NCI-H446 treated with DMSO at 0.1 percent for 48 hours (cell line): ENCODE results near the gene NSD2.
"Not testable (repeated sequence)": the region's sequence is repeated elsewhere in the genome, so short reads cannot be mapped to it uniquely, and the experiment has no call there.

ENCODE experiments used
- DNase-seq: peaks from one replicate; lab custom pipeline; 2025; lab: John Stamatoyannopoulos, UW

The NSD2 gene

DNA sequence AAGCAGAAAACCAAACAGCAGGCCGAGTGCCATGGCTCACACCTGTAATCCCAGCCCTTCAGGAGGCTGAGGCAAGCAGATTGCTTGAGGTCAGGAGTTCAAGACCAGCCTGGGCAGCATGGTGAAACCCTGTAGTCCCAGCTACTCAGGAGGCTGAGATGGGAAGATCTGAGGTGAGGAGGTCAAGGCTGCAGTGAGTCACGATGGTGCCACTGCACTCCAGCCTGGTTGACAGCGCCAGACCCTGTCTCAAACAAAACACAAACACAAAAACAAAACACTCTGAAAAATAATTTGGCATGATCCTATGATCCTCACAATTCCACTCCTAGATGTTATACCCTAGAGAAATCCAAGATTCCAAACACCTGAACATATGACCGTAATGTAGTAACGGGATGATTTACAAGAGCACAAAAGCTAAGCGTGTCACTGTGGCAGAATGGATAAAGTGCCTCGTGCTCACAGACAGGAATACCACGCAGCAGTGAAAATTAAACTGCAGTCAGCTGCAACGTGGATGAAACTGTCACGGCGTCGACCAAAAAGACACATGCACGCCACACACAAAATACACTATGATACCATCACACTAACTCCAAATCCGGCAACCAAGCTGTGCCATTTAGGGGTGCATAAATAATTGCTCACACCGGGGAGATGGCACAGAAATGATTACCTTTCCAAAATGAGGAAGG is 135.9 kb downstream of the NSD2 start:
- DNase-seq = no peak

DNA sequence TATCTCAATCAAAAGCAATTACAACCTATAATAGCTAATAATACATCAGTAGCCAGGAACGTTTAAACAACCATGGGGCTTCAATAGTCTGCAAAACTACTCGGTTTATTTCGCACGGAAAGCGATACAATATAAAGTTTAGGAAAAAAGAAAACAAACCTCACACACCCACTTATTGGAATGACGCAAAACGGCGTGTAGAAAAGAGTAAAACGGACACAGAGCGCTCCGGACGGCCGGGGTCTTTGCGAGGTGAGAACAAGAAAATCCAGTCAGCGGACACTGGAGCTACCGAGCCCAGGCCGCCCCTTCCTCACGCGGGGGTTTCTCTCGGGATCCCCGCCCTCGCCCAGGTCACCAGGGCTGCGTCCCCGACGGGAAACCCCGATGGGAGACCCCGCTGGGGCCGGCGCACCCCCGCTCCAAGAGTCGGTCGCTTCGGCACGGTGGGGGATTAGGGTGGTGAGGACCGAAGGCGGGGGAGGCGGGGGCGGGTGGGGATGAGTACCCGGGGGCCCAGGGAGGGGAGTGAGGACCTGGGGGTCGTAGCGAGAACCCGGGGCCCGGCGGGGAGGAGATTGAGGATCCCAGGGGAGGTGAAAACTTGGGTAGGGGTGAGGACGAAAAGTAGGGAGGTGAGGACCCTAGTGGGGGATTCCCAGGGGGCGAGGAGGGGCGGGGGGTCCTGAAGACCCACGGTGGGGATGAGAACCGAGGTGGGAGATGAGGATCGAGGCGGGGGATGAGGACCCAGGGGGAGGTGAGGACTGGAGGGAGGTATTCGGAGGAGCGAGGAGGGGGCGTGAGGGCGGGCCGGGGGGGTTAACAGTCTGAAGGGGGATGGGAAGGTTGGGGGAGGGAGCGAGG is 136.8 kb downstream of the NSD2 start:
- no peak for DNase-seq

DNA sequence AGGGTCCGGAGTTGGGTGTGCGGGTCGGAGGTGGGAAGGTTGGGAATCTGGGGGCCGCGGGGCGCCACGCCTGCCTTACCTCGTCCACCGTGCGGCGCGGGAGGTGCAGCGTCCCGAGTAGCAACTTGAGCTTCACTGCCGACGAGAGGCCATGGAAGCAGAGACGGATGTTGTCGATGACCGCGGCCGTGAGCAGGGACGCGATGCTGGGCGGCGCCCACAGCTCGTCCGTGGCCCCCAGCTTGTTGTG is 137.4 kb downstream of the NSD2 start:
- no peak for DNase-seq

DNA sequence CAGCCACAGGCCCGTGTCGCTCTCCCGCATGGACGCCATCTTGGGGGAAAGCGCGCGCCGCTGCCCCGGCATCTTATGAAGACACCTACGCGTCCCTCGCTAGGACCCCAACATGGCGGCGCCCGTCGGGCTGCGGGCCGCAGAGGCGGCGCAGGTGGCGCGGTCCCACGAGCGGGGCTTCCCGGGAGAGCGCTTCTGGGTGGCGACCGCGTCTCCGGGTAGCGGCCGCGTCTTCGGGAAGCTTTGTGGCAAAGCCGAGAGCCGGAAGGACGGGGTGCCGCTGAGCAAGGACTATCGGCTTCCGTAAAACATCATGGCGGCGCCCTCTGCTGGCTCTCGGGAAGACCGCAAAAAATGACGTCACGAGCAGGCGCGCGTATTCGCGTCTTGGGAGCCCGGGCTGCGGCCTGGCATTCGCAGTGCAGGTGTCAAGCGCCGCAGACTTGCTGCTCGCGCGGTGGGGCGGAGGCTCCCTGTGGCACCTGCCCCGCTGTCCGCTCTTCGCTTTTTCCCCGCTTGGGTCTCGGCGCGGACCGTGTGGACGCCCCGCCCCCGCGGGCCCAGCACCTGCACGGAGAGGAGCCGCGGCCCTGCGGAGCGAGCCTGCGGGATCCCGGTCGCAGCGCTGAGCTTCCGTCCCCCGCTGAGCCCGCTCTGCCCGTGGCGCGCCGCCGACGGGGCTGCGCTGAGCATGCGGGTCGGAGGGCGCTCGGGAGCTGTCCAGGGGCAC is 137.9 kb downstream of the NSD2 start, which contains the start of gene NELFA:
Gene NELFA (minus strand): TSS at position 54 of the 730 bp plus-strand sequence. CDS start 15 bp downstream, at position 39.
- DNase-seq = peak; percentile 73

DNA sequence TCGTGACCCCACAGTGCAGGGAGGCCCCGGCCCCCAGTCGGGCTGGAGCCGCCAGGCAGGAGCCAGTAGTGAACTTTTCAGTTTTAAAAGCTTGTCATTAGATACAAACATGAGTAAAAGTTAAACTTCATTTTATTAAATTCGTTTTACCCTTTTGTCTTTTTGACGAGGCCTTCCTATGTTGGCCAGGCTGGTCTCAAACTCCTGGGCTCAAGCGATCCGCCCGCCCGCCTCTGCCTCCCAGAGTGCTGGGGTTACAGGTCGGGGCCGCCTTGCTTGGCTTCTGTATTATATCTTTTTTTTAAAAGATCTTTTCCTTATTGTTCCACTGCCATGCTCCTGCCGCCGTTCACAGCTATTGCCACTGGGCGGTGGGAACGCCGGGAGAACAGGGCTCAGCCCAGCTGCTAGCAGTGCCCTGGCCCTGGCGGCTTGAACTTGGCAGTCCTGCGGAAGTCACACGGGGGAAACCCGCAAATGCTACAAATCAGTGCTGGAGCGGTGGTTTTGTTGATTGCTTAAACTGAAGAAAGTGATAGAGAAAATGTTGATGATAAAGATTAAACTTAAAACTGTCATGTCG is 138.5 kb downstream of the NSD2 start:
- DNase-seq = peak; percentile 13

DNA sequence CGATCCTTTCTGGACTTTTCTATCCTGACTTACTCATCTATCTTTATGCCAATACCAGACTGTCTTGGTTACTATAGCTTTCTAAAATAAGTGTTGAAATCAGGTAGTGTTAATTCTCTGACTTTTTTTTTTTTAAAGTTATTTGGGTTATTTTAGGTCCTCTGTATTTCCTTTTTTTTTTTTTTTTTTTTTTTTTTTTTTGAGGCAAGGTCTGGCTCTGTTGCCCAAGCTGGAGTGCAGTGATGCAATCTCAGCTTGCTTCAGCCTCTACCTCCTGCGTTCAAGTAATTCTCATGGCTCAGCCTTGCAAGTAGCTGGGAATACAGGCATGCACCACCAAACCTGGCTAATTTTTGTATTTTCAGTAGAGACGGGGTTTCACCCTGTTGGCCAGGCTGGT is 140.4 kb downstream of the NSD2 start:
- no peak for DNase-seq

DNA sequence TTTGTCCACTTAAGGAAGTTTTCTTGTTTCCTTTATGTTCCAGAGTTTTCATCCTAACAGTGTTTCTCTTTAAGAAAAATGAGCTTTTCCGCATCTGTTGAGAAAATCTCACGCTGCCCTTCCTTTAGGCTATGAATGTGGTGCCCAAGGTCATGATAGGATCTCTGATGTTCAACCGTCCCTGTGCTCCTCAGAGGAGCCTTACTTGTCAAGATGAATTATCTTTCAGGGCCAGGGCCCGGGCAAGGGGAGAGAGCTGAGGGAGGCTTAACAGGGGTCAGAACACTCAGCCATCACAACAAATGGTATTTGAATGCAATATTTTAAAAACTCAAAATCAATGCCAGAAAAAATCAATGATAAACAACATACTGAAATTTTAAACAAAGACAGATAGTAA is 143.8 kb downstream of the NSD2 start:
- DNase-seq = no peak

DNA sequence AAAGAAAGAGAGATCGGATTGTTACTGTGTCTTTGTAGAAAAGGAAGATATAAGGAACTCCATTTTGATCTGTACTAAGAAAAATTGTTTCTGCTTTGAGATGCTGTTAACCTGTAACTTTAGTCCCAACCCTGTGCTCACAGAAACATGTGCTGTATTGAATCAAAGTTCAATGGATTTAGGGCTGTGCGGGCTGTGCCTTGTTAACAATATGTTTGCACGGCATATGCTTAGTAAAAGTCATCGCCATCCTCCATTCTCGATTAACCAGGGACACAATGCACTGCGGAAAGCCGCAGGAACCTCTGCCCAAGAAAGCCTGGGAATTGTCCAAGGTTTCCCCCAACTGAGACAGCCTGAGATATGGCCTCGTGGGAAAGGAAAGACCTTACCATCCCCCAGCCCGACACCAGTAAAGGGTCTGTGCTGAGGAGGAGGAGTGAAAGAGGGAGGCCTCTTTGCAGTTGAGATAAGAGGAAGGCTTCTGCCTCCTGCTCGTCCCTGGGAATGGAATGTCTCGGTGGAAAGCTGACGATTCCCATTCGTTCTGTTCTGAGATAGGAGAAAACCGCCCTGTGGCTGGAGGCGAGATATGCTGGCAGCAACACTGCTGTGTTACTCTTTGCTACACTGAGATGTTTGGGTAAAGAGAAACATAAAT is 150.3 kb downstream of the NSD2 start:
- DNase-seq = not testable (repeated sequence)

DNA sequence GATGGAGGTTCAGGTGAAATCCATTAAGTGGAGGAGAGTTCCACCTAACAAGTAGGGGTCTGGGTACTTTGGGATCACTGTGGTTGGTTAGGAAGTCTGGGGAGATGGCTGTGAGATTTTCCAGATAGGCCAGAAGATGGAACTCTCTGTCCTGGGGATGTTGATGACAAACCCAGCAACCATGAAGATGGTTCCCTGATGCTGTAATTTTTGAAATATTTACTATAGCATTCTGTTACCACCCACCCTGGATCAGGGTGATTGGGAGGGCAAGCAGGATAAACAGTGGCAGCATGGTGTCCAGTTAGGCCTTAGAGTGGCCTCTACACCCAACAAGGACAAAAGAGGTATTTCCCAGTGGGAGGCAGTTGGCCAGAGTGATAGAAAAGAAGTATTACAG is 153.5 kb downstream of the NSD2 start:
- no peak for DNase-seq

DNA sequence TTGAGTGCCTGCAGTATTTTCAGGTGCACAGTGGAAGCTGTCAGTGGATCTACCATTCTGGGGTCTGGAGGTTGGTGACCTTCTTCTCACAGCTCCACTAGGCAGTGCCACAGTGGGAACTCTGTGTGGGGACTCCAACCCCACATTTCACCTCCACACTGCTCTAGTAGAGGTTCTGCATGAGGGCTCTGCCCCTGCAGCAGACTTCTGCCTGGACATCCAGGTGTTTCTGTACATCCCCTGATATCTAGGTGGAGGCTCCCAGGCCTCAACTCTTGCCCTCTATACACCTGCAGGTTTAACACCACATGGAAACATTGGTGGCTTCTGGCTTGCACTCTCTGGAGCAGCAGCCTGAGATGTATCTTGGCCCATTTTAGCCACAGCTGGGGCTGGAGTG is 154.6 kb downstream of the NSD2 start:
- DNase-seq = no peak

DNA sequence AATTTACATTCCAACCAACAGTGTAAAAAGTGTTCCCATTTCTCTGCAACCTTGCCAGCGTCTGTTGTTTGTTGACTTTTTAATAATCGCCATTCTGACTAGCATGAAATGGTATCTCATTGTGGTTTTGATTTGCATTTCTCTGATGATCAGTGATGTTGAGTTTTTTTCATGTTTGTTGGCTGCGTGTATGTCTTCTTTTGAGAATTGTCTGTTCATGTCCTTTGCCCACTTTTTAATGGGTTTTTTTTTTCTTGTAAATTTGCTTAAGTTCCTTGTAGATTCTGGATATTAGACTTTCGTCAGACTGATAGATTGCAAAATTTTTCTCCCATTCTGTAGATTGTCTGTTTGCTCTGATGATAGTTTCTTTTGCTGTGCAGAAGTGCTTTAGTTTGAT is 155.9 kb downstream of the NSD2 start:
- not testable (repeated sequence) for DNase-seq

DNA sequence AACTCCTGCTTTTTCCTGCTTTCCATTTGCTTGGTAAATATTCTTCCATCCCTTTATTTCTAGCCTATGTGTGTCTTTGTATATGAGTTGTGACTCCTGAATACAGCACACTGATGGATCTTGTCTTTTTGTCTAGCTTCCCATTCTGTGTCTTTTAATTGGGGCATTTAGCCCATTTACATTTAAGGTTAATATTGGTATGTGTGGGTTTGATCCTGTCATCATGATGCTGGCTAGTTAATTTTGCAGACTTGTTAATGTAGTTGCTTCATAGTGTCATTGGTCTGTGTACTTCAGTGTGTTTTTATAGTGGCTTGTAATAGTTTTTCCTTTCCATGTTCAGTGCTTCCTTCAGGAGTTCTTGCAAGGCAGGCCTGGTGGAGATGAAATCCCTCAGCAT is 160.0 kb downstream of the NSD2 start:
- DNase-seq = not testable (repeated sequence)
